T-cell (primary cell): ENCODE results near the gene PRR18. TPM values are rescaled to one million over a fixed set of nuclear protein-coding genes. Genes with fewer than 3 reads are reported as not detected.
A peak's percentile ranks its signal among the peaks of the same experiment; 100 is the strongest.

Experiments used
- ATAC-seq, 4 experiments: fragments of 200-7000 bp in 3 of 4; fragments of 150-1000 bp in 1 of 4; cut with Tn5 transposase; replicated peaks in 1 of 4; 1 replicate in 3 of 4; 2 replicates in 1 of 4; pipeline ENCODE4 v1.10.0; 2021; ENCODE audit warnings: moderate library complexity in 3 of 4, mild to moderate bottlenecking in 2 of 4, moderate number of reproducible peaks in 1 of 4
- CTCF ChIA-PET, 2 donors: fragments of 300-600 bp; sonication (Branson Sonifier 250); formaldehyde crosslinking; loops; one replicate each; lab custom pipeline; 2022; ENCODE audit warnings: antibody characterized with exemption in 2 of 2; lab: Charles Lee
- POLR2A ChIA-PET, 2 donors: fragments of 300-600 bp; sonication (Branson Sonifier 250); formaldehyde crosslinking; loops; one replicate each; lab custom pipeline; 2022; ENCODE audit warnings: antibody characterized with exemption in 2 of 2; lab: Charles Lee
- DNase-seq, 35 experiments: peaks; one replicate each; pipeline versions ENCODE4 v3.0.0 to v3.0.0-alpha.2; 2013 to 2023
- H3K27ac ChIP-seq: one replicate; pipeline ENCODE4 v1.5.1; 2013; ENCODE audit warnings: low read length
- H3K27me3 ChIP-seq, 2 experiments: replicated peaks in 1 of 2; 1 replicate in 1 of 2; 2 replicates in 1 of 2; pipeline versions ENCODE4 v1.6.1 to v1.7.0; 2013; ENCODE audit warnings: low read length in 1 of 2, mixed read lengths in 1 of 2; ENCODE audit not compliant: control insufficient read depth in 2 of 2, insufficient read depth in 2 of 2; ENCODE audit errors: extremely low read depth in 1 of 2
- H3K36me3 ChIP-seq, 2 donors: 1 replicate in 1 of 2; 2 replicates in 1 of 2; pipeline versions ENCODE4 v1.6.1 to v1.7.0; 2013; ENCODE audit warnings: low read length in 1 of 2; ENCODE audit not compliant: control insufficient read depth in 2 of 2, insufficient read depth in 1 of 2; ENCODE audit errors: extremely low read depth in 1 of 2
- H3K4me1 ChIP-seq, 2 experiments: 1 replicate in 1 of 2; 2 replicates in 1 of 2; pipeline versions ENCODE4 v1.6.1 to v1.7.0; 2013; ENCODE audit warnings: low read length in 2 of 2, mixed read lengths in 1 of 2; ENCODE audit not compliant: insufficient read depth in 2 of 2, control insufficient read depth in 1 of 2; ENCODE audit errors: extremely low read depth in 1 of 2
- H3K4me3 ChIP-seq, 2 donors: 1 replicate in 1 of 2; 2 replicates in 1 of 2; pipeline versions ENCODE4 v1.5.1 to v1.7.0; 2013; ENCODE audit warnings: mild to moderate bottlenecking in 2 of 2, low read length in 1 of 2, moderate library complexity in 1 of 2; ENCODE audit not compliant: control insufficient read depth in 1 of 2; ENCODE audit errors: extremely low read depth in 1 of 2
- H3K9me3 ChIP-seq: 2 replicates; pipeline ENCODE4 v1.7.0; 2013
- H3K27ac Mint-ChIP-seq, 2 donors: one replicate each; pipeline ENCODE4 v1.8.0; 2020 to 2021; ENCODE audit warnings: mild to moderate bottlenecking in 2 of 2, mixed read lengths in 2 of 2
- H3K27me3 Mint-ChIP-seq, 2 donors: one replicate each; pipeline ENCODE4 v1.8.0; 2021 to 2022; ENCODE audit warnings: mixed read lengths in 2 of 2
- H3K36me3 Mint-ChIP-seq: one replicate; pipeline ENCODE4 v1.8.0; 2021; ENCODE audit warnings: mixed read lengths
- H3K4me1 Mint-ChIP-seq, 3 donors: one replicate each; pipeline ENCODE4 v1.8.0; 2020 to 2022; ENCODE audit warnings: mixed read lengths in 3 of 3, mild to moderate bottlenecking in 1 of 3
- H3K4me3 Mint-ChIP-seq, 3 donors: one replicate each; pipeline ENCODE4 v1.8.0; 2020 to 2022; ENCODE audit warnings: mild to moderate bottlenecking in 3 of 3, mixed read lengths in 3 of 3, moderate library complexity in 3 of 3
- H3K9me3 Mint-ChIP-seq, 3 donors: one replicate each; pipeline ENCODE4 v1.8.0; 2020 to 2022; ENCODE audit warnings: mixed read lengths in 3 of 3
- WGBS: methylation state at CpG from one replicate; pipeline ENCODE4 v1.1.5; 2013; ENCODE audit warnings: missing lambda C conversion rate; ENCODE audit not compliant: insufficient coverage; 5-methylcytosine and 5-hydroxymethylcytosine counted together
- total RNA-seq, 35 experiments: library from RNA in 6 of 35; stranded (reverse) in 6 of 35; fragments of 120-200 nt in 1 of 35; gene quantifications; one replicate each; pipeline versions ENCODE4 v1.2.1 to v1.2.4 and lab custom pipeline; 2013 to 2026

The PRR18 gene
- total RNA-seq, 5 donors from 2014 or later (not counting 1 experiment from before 2014, with no cell fraction given), result not detected

DNA sequence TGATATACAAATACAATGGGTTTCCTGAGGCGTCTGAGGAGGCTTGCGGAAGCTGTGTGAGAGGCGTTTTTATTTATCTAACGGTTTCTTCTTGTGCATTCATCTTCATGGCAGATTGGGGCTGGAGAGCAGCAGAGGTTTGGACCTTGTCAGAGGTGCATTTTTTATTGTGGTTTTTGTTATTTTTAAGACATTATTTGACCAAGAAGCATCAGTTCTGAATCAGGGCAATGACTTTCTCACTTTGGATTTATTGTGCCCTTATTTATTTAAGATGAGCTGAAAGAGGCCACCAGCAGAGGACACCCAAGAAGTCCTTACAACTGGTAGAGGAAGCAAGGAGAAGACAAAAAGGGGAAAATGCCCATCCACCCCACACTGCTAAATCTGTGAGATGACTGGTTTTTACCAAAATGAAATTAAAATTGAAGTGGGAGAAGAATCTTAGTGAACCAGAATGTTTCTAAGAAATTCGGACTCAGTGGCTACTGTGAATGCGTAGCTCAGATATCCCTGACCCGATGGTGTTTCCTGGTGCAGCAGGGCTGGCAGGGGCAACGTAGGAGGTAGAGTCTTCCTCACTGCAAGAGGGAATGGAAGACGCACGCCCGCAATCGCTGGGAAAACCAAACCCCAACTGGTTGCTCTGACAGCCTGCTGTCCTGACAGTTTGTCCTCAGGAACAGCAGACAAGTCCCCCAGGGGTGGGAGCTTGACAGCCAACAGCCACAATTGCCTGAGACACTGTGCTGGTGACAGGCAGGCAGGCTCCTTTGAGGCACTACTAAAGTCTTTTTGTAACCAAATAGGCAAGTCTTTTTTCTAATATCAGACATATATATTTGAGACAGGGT, 14.2 kb downstream of the PRR18 start:
- no peak overlapping the region for H3K4me3 ChIP-seq
- H3K36me3 ChIP-seq, result no peaks in the 10 kb centered on the region
- POLR2A ChIA-PET, result no interaction called here
- 85% methylated on average over 9 of the region's 12 CpGs for WGBS
- no peaks in the 10 kb centered on the region for H3K9me3 ChIP-seq
- Mint-ChIP-seq H3K27ac (no peak overlapping the region), H3K4me1 (peaks cover 0 to 3% (median 0%) of the 10 kb centered on the region in 3 donors), H3K4me3 (no peak overlapping the region), H3K27me3 (peaks cover 19 to 20% of the 10 kb centered on the region in 2 donors), H3K36me3 (no peaks in the 10 kb centered on the region), H3K9me3 (no peaks in the 10 kb centered on the region)
- no peaks in the 10 kb centered on the region for H3K4me1 ChIP-seq
- no peak for DNase-seq
- H3K27ac ChIP-seq, result no peak overlapping the region
- H3K27me3 ChIP-seq, result peaks cover 0 to 27% of the 10 kb centered on the region in 2 experiments
- no peak for ATAC-seq
- CTCF ChIA-PET, result interaction anchor here (0.5 to 1.0 kb wide), 4 partner anchors 17 to 87 kb away, joined by 3 to 4 read pairs (median 3); no protein-coding TSS in a partner anchor

DNA sequence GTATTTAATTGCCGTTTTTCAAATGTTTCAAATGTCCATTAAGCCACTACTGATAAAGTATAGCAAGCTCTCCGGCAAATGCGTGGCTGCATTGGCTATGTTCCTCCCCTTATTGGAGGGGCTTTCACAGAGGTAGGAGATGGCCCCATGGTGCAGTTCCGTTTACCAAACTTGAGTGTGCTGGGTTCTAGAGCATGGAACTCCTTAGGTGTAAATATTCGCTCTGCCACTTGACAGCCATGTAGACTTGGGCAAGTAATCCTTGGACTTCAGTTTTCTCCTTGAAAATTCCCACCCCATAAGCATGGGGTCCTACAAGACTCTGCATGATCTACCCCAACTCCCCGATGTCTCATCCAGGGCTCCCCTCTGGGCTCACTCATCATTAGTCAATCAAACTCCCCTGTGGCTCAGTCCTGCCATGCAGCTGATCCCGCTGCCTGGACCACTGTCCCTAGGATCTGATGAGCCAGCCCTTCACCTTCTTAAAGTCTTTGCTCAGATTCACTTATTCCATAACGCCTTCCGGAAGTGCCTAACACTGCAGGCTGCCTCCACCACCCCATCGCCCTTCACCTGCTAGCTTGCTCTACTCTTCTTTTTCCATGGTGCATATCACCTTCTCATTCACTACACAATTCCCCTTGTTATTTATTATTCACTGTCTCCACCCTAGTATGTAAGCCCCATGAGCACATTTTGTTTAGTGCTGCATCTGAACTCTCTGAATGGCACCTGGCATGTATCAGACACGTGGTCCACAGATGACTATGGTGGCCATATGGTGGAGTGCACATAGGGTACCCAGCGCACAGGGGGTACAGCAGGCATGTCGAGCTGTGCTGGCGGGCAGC, 18.8 kb downstream of the PRR18 start:
- POLR2A ChIA-PET, result no interaction called here
- peak in 2 of 4 experiments; percentile 36 to 39 for ATAC-seq
- no peak overlapping the region for H3K4me3 Mint-ChIP-seq

DNA sequence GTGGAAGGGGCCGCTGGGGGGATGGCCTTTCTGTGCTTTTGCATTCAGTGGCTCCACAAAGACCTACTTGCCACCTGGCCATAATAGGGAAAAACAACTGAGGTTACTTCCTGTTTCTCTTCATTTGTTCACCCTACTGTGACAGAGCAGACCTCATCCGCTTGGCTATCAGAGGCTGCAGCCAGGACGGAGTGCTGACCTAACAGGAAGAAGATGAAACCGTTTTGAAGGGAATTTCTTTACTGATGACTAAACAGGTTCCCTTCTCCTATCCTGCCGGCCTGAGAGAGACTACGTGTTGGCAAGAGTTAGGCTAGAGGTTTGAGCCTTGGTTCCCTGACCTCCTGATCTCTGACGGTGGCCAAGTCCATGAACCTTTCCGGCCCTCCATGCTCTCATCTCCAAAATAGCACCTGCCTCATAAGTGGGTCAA, 21.3 kb downstream of the PRR18 start:
- ChIA-PET POLR2A (no interaction called here), CTCF (interaction anchor here in 1 of 2 donors (1.0 kb wide), 1 partner anchor 95 kb away, joined by 3 read pairs; no protein-coding TSS in a partner anchor)
- Histone ChIP-seq H3K4me1 (no peaks in the 10 kb centered on the region), H3K4me3 (no peak overlapping the region), H3K27me3 (peaks cover 0 to 22% of the 10 kb centered on the region in 2 experiments), H3K27ac (no peak overlapping the region), H3K9me3 (no peaks in the 10 kb centered on the region), H3K36me3 (no peaks in the 10 kb centered on the region)
- Mint-ChIP-seq H3K27ac (no peak overlapping the region), H3K27me3 (peaks cover 8 to 9% of the 10 kb centered on the region in 2 donors), H3K4me3 (no peak overlapping the region), H3K4me1 (peaks cover 0 to 4% (median 0%) of the 10 kb centered on the region in 3 donors), H3K36me3 (no peaks in the 10 kb centered on the region), H3K9me3 (no peaks in the 10 kb centered on the region)
- WGBS, result 66% methylated on average over 5 of the region's 8 CpGs
- ATAC-seq (no peak), DNase-seq (no peak)

More for the DNA sequence above, 18.8 kb downstream of the PRR18 start:
- CTCF ChIA-PET, result no interaction called here
- WGBS, result 94% methylated on average over 9 of the region's 14 CpGs
- Histone ChIP-seq H3K9me3 (no peaks in the 10 kb centered on the region), H3K27me3 (peaks cover 0 to 14% of the 10 kb centered on the region in 2 experiments), H3K4me1 (no peaks in the 10 kb centered on the region), H3K4me3 (no peak overlapping the region), H3K27ac (no peak overlapping the region), H3K36me3 (no peaks in the 10 kb centered on the region)
- Mint-ChIP-seq H3K27me3 (peaks cover 5 to 9% of the 10 kb centered on the region in 2 donors), H3K9me3 (no peaks in the 10 kb centered on the region), H3K36me3 (no peaks in the 10 kb centered on the region), H3K27ac (no peak overlapping the region), H3K4me1 (peaks cover 0 to 4% (median 0%) of the 10 kb centered on the region in 3 donors)
- no peak for DNase-seq

DNA sequence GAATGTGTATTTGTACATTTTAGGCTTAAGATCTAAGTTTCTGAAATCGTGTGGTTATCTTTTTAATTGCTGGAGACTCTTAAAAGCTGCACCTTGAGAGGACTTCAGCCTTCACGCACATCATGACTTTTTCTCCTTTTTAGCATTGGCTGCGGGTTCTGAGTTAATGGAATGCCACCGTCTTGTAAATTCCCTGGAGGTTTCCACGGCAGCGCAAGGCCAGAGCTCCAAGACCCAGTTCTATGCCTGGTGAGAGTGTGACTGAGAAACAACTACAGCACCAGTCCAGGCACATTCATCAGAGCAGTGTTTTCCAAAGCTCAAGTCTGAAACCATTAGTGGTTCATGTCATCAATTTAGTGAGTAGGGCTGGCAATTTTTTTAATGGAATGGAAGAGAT, 23.0 kb downstream of the PRR18 start:
- Mint-ChIP-seq H3K27me3 (peaks cover 6 to 9% of the 10 kb centered on the region in 2 donors), H3K27ac (no peak overlapping the region), H3K4me3 (no peak overlapping the region), H3K36me3 (no peaks in the 10 kb centered on the region), H3K9me3 (no peaks in the 10 kb centered on the region), H3K4me1 (peaks cover 0 to 4% (median 0%) of the 10 kb centered on the region in 3 donors)
- Histone ChIP-seq H3K27ac (no peak overlapping the region), H3K27me3 (peaks cover 0 to 28% of the 10 kb centered on the region in 2 experiments), H3K4me3 (no peak overlapping the region), H3K4me1 (no peaks in the 10 kb centered on the region), H3K36me3 (no peaks in the 10 kb centered on the region), H3K9me3 (no peaks in the 10 kb centered on the region)
- ChIA-PET CTCF (interaction anchor here in 1 of 2 donors (1.1 kb wide), 1 partner anchor 116 kb away, joined by 3 read pairs; no protein-coding TSS in a partner anchor), POLR2A (interaction anchor here in 1 of 2 donors (0.6 kb wide), 1 partner anchor 1544 kb away, joined by 3 read pairs; no protein-coding TSS in a partner anchor)
- WGBS, result 88% methylated on average over 5 of the region's 6 CpGs
- no peak for DNase-seq
- no peak for ATAC-seq

DNA sequence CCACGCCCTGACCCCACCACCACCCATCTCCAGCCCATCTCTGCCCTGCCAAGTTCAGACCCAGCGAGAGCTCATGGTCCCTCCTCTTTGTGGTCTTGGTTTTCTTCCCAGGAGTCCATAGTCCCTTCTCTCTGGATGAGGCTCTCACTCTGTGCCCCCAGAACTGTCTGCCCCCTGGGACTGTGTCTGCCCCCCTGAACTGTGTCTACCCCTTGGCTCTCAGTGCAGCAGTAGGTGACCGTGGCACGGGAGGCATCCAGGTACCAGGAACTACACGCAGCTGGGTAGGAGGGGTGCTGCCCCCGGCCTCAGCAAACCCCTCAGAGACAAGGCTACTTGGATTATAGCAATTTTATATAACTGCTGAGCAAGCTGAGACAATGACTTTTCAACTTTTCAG, 23.6 kb downstream of the PRR18 start:
- DNase-seq, result no peak
- Histone ChIP-seq H3K9me3 (no peaks in the 10 kb centered on the region), H3K27me3 (peaks cover 0 to 25% of the 10 kb centered on the region in 2 experiments), H3K4me1 (no peaks in the 10 kb centered on the region), H3K27ac (no peak overlapping the region), H3K36me3 (no peaks in the 10 kb centered on the region), H3K4me3 (no peak overlapping the region)
- no peaks in the 10 kb centered on the region for H3K9me3 Mint-ChIP-seq
- ChIA-PET POLR2A (no interaction called here), CTCF (interaction anchor here in 1 of 2 donors (1.1 kb wide), 1 partner anchor 116 kb away, joined by 3 read pairs; no protein-coding TSS in a partner anchor)
- no peak for ATAC-seq
- no peaks in the 10 kb centered on the region for H3K36me3 Mint-ChIP-seq
- WGBS, result 60% methylated on average over 3 of the region's 6 CpGs
- H3K4me1 Mint-ChIP-seq, result peaks cover 0 to 4% (median 0%) of the 10 kb centered on the region in 3 donors
- no peak overlapping the region for H3K27ac Mint-ChIP-seq
- H3K4me3 Mint-ChIP-seq, result no peak overlapping the region
- H3K27me3 Mint-ChIP-seq, result peaks cover 6 to 9% of the 10 kb centered on the region in 2 donors
